ENCODE data around the gene CCPG1.

The CCPG1 gene

GRCh38 chr15:55379095-55379494 is 29.1 kb downstream of the CCPG1 start:
- no peak for DNase-seq

GRCh38 chr15:55372701-55373440 is 35.3 kb downstream of the CCPG1 start:
- no peak for DNase-seq

GRCh38 chr15:55366981-55367380 is 41.2 kb downstream of the CCPG1 start:
- no peak for DNase-seq

DNA sequence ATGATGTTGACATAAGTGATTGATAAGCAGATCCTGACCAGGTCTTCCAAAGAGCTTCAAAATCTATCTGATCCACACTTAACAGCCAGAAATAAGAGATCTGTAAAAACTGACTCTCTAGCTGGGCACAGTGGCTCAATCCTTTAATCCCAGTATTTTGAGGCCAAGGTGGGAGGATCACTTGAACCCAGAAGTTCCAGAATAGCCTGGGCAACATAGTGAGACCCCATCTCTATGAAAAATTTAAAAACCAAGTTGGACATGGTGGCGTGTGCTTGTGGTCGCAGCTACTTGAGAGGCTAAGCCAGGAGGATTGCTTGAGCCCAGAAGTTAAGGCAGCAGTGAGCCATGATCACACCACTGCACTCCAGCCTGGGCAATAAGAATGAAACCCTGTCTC is 45.5 kb downstream of the CCPG1 start:
- no peak for DNase-seq

DNA sequence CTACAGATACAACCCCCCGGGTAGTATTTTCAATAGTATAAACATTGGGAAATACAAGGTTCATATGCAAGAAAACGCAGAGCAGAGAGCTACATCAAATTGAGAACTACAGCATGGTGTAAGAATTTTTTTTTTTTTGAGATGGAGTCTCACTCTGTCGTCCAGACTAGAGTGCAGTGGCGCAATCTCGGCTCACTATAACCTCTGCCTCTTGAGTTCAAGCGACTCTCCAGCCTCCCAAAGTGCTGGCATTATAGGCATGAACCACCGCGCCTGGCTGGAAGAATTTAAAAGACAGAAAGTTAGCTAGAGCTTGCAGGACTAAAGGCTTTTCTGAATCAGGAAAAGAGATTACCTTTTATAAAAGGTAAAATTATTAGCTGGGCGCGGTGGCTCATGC is 47.1 kb downstream of the CCPG1 start:
- DNase-seq, result no peak

DNA sequence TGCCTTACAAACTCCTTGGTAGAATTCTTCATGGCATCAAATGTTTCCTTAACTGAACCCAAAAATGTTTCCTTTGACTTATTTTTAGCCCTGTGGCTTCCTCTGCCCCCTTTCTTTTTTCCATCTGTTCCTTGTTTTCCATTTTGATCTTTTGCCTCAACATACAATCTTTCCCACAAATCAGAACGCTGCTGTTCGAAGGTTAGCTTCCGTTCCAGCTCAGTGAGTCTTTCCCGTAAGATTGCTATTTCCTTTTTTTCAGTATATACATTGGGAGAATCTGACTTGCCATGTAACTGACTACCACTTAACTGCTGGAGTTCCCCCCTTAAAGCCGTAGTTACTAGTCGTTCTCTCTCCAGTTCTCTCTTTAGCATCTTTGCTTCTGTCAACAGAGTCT is 47.9 kb downstream of the CCPG1 start:
- no peak for DNase-seq

DNA sequence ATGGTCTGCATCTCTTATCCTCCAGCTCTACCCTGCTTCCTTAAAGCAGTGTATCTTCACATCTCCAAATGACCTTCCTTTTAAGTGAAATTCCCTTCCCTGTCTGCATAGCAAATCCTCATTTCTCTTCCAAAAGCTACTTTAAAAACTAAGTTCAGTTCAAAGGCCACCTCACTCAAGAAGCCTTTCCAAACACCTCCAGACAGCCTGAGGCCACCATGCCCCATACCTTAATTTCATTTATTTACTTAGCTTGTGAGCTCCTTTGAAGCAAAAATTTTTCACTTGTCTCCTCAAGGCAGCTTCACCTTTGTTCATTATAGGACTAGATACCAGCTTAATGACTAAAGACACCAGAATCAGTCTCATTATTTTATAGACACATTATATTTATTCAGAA is 49.7 kb downstream of the CCPG1 start:
- no peak for DNase-seq

GRCh38 chr15:55357774-55358173 is 50.4 kb downstream of the CCPG1 start:
- no peak for DNase-seq

DNA sequence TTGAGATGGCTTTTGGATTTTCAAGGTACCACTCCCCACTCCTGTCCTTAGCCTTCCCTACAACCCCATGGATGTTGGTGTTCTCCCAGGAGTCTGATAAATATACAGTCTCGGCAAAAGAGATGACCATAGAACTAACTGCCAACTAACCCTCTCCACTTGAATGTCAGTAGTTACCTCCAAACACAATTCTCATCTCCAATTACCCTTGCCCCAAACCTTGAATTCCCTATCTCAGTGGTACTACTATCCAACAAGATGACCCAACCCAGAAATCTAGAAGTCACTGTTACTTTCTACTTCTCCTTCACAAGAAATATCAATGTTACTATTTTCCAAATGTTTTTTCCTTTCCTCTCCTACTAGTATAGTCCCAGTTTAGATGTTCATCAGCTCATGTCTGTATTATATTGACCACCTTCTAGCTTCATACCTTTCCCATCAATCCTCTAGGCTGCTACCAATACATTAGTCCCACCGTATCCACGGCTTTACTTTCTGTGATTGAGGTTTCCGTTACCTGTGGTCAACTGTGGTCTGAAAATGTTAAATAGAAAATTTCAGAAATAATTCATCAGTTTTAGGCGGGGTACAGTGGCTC is 51.1 kb downstream of the CCPG1 start:
- no peak for DNase-seq

DNA sequence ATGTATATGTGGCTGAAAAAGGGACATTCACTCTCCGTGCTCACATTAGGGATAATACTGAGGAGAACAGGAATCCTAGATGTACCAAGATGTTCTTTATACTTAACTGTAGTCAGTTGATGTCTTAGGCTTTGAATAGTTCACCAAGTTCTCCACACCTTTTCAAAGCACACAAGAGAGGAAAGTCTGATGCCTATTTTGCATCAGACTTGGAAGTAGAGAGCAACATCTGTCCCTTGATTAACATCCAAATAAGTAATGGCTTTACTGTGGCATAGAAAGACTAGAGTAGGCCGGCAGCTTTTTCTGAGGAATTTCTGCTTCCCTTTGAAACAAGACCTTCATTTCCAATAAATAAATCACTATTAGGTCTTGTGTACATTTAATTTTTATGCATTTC is 55.1 kb downstream of the CCPG1 start:
- no peak for DNase-seq

GRCh38 chr15:55349282-55349681 is 58.9 kb downstream of the CCPG1 start:
- DNase-seq, result no peak

- no peak for DNase-seq
These were observed 59.8 kb downstream of the CCPG1 start for GRCh38 chr15:55348281-55348778.

GRCh38 chr15:55344206-55344605 is 64.0 kb downstream of the CCPG1 start:
- DNase-seq, result no peak

DNA sequence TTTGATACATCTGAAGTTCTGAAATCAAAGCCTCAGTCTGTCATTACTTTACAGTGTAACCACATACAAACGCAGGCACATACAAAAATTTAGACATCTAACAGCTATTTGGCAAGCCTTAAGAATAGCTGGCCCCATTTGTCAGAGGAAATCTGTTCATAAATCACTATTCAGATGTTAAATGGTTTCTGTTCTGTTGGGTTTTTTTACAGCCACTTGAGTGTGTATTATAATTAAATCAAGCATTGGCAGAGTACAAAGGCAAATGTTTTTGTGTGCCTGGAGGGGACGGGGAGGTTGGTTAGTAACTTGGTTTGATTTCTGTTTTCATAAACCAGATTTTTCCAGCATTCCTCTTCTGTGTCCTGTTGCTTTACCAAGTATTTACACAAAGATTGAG is 65.0 kb downstream of the CCPG1 start:
- DNase-seq, result no peak

GRCh38 chr15:55337160-55337559 is 71.0 kb downstream of the CCPG1 start:
- no peak for DNase-seq

- DNase-seq, result no peak
These were observed 73.2 kb downstream of the CCPG1 start for GRCh38 chr15:55334997-55335396.

DNA sequence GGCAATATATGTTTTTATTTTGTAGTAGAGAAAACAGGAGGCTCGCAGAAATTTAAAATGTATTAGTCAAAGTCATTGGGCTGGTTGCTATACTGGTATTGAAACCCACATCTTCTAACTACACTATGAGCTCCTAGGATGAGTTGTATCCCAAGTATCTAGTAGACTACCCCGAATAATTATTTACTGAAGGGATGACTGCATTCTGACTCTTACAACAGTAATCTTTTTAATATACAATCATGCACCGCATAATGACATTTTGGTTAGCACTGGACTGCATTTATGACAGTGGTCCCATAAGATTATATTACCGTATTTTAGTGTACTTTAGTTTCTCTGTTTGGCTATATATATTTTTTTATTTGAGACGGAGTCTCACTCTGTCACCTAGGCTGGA is 73.8 kb downstream of the CCPG1 start:
- DNase-seq, result no peak

- no peak for DNase-seq
These were observed 80.8 kb downstream of the CCPG1 start for GRCh38 chr15:55327387-55327786.

- DNase-seq, result no peak
These were observed 85.7 kb downstream of the CCPG1 start for GRCh38 chr15:55322467-55322866.

GRCh38 chr15:55320963-55321362 is 87.2 kb downstream of the CCPG1 start:
- no peak for DNase-seq

DNA sequence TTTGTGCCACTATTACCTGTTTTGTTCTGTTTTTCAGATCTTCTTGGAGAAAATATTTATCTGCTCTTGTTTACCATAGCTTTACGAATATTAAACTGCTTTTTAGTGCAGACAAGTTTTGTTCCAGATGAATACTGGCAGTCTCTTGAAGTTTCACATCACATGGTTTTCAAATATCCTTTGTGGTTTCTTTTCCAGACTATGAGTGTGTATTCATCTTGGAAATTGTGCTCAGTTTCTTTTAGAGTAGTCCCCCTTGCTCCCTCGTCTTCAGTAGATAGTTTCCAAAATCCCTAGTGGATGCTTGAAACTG is 88.0 kb downstream of the CCPG1 start:
- DNase-seq, result no peak

GRCh38 chr15:55319537-55320237 is 88.5 kb downstream of the CCPG1 start:
- DNase-seq, result no peak

DNA sequence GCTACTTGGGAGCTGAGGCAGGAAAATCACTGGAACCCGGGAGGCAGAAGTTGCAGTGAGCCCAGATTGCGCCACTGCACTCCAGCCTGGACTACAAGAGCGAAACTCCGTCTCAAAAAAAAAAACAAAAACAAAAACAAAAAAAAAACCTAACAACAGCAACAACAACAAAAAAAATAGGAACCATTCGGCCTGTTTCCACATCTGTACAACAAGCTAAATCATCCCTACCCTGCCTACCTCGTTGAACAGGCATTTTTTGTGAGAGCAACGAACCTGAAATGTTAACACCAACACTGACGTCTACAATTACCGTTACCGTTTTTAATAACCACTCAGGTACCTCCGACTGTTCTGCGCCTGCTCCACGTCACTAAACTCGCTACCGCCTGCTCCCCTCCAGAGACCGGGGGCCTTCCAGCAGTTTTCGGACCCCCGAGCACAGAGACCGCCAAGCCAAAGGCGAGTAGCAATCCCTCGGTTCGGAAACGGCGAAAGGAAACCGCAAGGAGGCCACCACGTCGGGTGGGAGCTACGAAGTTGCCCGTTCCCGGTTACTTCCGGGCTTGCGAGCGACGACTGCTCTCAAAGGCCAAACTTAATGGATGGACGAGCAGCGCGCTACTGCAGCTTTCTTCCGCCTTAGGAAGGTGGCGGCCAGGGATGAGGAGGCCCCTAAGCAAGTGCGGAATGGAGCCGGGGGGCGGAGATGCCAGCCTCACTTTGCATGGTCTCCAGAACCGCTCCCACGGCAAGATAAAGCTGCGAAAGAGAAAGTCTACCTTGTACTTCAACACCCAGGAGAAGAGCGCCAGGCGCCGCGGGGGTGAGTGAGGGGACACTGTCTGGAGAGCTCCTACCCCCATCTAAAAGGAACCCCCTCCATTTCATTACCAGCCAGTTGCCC is 89.3 kb downstream of the CCPG1 start, which contains the start of the genes PIGB and PIGBOS1:
Gene PIGB, plus strand, starts transcription at position 635 of the 907 bp plus-strand sequence. Its CDS starts 29 bp downstream, at position 664.
Gene PIGBOS1, minus strand, starts transcription at position 536 of the 907 bp plus-strand sequence. CDS start 1,331 bp downstream, outside the sequence.
- peak; percentile 83 for DNase-seq
